Neural crest cell (in vitro differentiated cells): ENCODE measurements around the gene ZNF556. TPM values are rescaled to one million over a fixed set of nuclear protein-coding genes. Genes with fewer than 3 reads are reported as not detected.

Experiments
- DNase-seq: peaks from one replicate; pipeline ENCODE4 v3.0.0; 2021; ENCODE audit warnings: low read depth, mixed read lengths, low spot score
- H3K27ac Mint-ChIP-seq: one replicate; pipeline ENCODE4 v1.8.0; 2021; ENCODE audit warnings: mild to moderate bottlenecking, mixed read lengths; ENCODE audit not compliant: unreplicated experiment
- H3K27me3 Mint-ChIP-seq: 2 replicates; pipeline ENCODE4 v1.8.0; 2021; ENCODE audit warnings: low read depth, mild to moderate bottlenecking, mixed read lengths
- H3K36me3 Mint-ChIP-seq: 2 replicates; pipeline ENCODE4 v1.8.0; 2021; ENCODE audit warnings: low read depth, mild to moderate bottlenecking, mixed read lengths
- H3K4me1 Mint-ChIP-seq: 2 replicates; pipeline ENCODE4 v1.8.0; 2021; ENCODE audit warnings: mixed read lengths
- H3K4me3 Mint-ChIP-seq: one replicate; pipeline ENCODE4 v1.8.0; 2021; ENCODE audit warnings: mild to moderate bottlenecking, mixed read lengths
- H3K9me3 Mint-ChIP-seq: 2 replicates; pipeline ENCODE4 v1.8.0; 2021; ENCODE audit warnings: mixed read lengths
- CTCF ChIP-seq: fragments of 200-600 bp; sonication (generic); conservative IDR thresholded peaks from 2 replicates; pipeline ENCODE4 v1.5.0; 2021; ENCODE audit warnings: antibody characterized with exemption, mild to moderate bottlenecking
- total RNA-seq: library from RNA; stranded (reverse); gene quantifications from 2 replicates; pipeline ENCODE4 v1.2.1, GENCODE V29; 2021

ZNF556 gene
- total RNA-seq, 1 donor from 2014 or later: 0.05 TPM

GRCh38 chr19:2856457-2857050, 10.6 kb upstream of the ZNF556 start:
- no peaks in the 10 kb centered on the region for H3K27me3 Mint-ChIP-seq
- H3K36me3 Mint-ChIP-seq: peaks cover 67% of the 10 kb centered on the region
- H3K9me3 Mint-ChIP-seq: peaks cover 38% of the 10 kb centered on the region
- DNase-seq: no peak
- H3K4me1 Mint-ChIP-seq: no peaks in the 10 kb centered on the region
- no peak overlapping the region for H3K27ac Mint-ChIP-seq
- H3K4me3 Mint-ChIP-seq: no peak overlapping the region
- TF ChIP-seq CTCF: no peak

- no peaks in the 10 kb centered on the region for H3K27me3 Mint-ChIP-seq
- H3K36me3 Mint-ChIP-seq: peaks cover 44% of the 10 kb centered on the region
- peaks cover 27% of the 10 kb centered on the region for H3K9me3 Mint-ChIP-seq
Observed at GRCh38 chr19:2858864-2859263, 8.3 kb upstream of the ZNF556 start.

GRCh38 chr19:2863816-2864215, 3.3 kb upstream of the ZNF556 start:
- no peak for DNase-seq
- TF ChIP-seq CTCF: no peak
- H3K4me1 Mint-ChIP-seq: peaks cover 4% of the 10 kb centered on the region
- no peak overlapping the region for H3K27ac Mint-ChIP-seq
- peaks cover 7% of the 10 kb centered on the region for H3K36me3 Mint-ChIP-seq
- H3K9me3 Mint-ChIP-seq: peaks cover 20% of the 10 kb centered on the region
- no peak overlapping the region for H3K4me3 Mint-ChIP-seq
- peaks cover 4% of the 10 kb centered on the region for H3K27me3 Mint-ChIP-seq

More at GRCh38 chr19:2858864-2859263, 8.3 kb upstream of the ZNF556 start:
- Mint-ChIP-seq H3K4me3 (no peak overlapping the region), H3K4me1 (no peaks in the 10 kb centered on the region), H3K27ac (no peak overlapping the region)
- no peak for TF ChIP-seq CTCF
- no peak for DNase-seq

- H3K9me3 Mint-ChIP-seq: peaks cover 20% of the 10 kb centered on the region
- H3K4me3 Mint-ChIP-seq: no peak overlapping the region
- H3K36me3 Mint-ChIP-seq: peaks cover 3% of the 10 kb centered on the region
- peaks cover 4% of the 10 kb centered on the region for H3K27me3 Mint-ChIP-seq
- peak overlapping the region; percentile 70 for H3K27ac Mint-ChIP-seq
- peaks cover 4% of the 10 kb centered on the region for H3K4me1 Mint-ChIP-seq
- no peak for TF ChIP-seq CTCF
- no peak for DNase-seq
Observed at GRCh38 chr19:2865334-2866100, 1.6 kb upstream of the ZNF556 start.

GRCh38 chr19:2866495-2867024, 575 bp upstream of the ZNF556 start:
- no peak for TF ChIP-seq CTCF
- H3K9me3 Mint-ChIP-seq: peaks cover 25% of the 10 kb centered on the region
- H3K27ac Mint-ChIP-seq: no peak overlapping the region
- peaks cover 4% of the 10 kb centered on the region for H3K27me3 Mint-ChIP-seq
- no peak for DNase-seq
- peaks cover 4% of the 10 kb centered on the region for H3K4me1 Mint-ChIP-seq
- H3K36me3 Mint-ChIP-seq: peaks cover 6% of the 10 kb centered on the region
- H3K4me3 Mint-ChIP-seq: no peak overlapping the region
